ENCODE data around the gene SEMA3C. TPM values are rescaled to one million over a fixed set of nuclear protein-coding genes. Genes with fewer than 3 reads are reported as not detected.

SEMA3C gene
- total RNA-seq, 1 donor from 2014 or later, result 90.6 TPM

GRCh38 chr7:80722616-80723195, 196.1 kb downstream of the SEMA3C start:
- TF ChIP-seq CTCF (IDR thresholded peaks at IDR 0.05), result no peak
- peak in 1 of 2 donors; percentile 17 for TF ChIP-seq POLR2AphosphoS5 (IDR thresholded peaks at IDR 0.05; ENCODE audit: insufficient read depth in 1 of 2, low read depth in 1 of 2)
- H3K27ac ChIP-seq, result peak overlapping the region; percentile 76
- no peaks in the 10 kb centered on the region for H3K36me3 ChIP-seq
- no peaks in the 10 kb centered on the region for H3K27me3 ChIP-seq
- DNase-seq (ENCODE audit: extremely low spot score in 2 of 2), result peak in 1 of 2 donors; percentile 92
- H3K9me3 ChIP-seq, result no peaks in the 10 kb centered on the region
- H3K4me1 ChIP-seq, result peaks cover 21% of the 10 kb centered on the region
- H3K4me3 ChIP-seq, result no peak overlapping the region
- intact Hi-C loops (cut with DNase I), result no loop called here

GRCh38 chr7:80721883-80722615, 196.8 kb downstream of the SEMA3C start:
- intact Hi-C loops (cut with DNase I), result no loop called here
- Histone ChIP-seq H3K36me3 (no peaks in the 10 kb centered on the region), H3K27me3 (no peaks in the 10 kb centered on the region), H3K4me1 (peaks cover 21% of the 10 kb centered on the region), H3K4me3 (no peak overlapping the region), H3K27ac (peak overlapping the region; percentile 76), H3K9me3 (no peaks in the 10 kb centered on the region)
- TF ChIP-seq CTCF (IDR thresholded peaks at IDR 0.05) (no peak), POLR2AphosphoS5 (IDR thresholded peaks at IDR 0.05; ENCODE audit: insufficient read depth in 1 of 2, low read depth in 1 of 2) (peak in 1 of 2 donors; percentile 55)
- DNase-seq (ENCODE audit: extremely low spot score in 2 of 2), result no peak

GRCh38 chr7:80720146-80720545, 198.7 kb downstream of the SEMA3C start:
- Histone ChIP-seq H3K36me3 (no peaks in the 10 kb centered on the region), H3K4me1 (peaks cover 21% of the 10 kb centered on the region), H3K27ac (no peak overlapping the region), H3K4me3 (no peak overlapping the region), H3K9me3 (no peaks in the 10 kb centered on the region), H3K27me3 (no peaks in the 10 kb centered on the region)
- no peak for DNase-seq (ENCODE audit: extremely low spot score in 2 of 2)
- intact Hi-C loops (cut with DNase I), result no loop called here
- no peak for TF ChIP-seq CTCF (IDR thresholded peaks at IDR 0.05)

- intact Hi-C loops (cut with DNase I), result no loop called here
- Histone ChIP-seq H3K9me3 (no peaks in the 10 kb centered on the region), H3K4me1 (peaks cover 21% of the 10 kb centered on the region), H3K27me3 (no peaks in the 10 kb centered on the region), H3K36me3 (no peaks in the 10 kb centered on the region), H3K4me3 (no peak overlapping the region), H3K27ac (no peak overlapping the region)
- TF ChIP-seq POLR2AphosphoS5 (IDR thresholded peaks at IDR 0.05; ENCODE audit: insufficient read depth in 1 of 2, low read depth in 1 of 2) (no peak), CTCF (IDR thresholded peaks at IDR 0.05) (no peak), POLR2A (IDR thresholded peaks at IDR 0.05) (no peak)
- DNase-seq (ENCODE audit: extremely low spot score in 2 of 2), result no peak
These were observed 199.6 kb downstream of the SEMA3C start for GRCh38 chr7:80719261-80719660.

- Histone ChIP-seq H3K27me3 (no peaks in the 10 kb centered on the region), H3K4me3 (no peak overlapping the region), H3K27ac (no peak overlapping the region), H3K36me3 (no peaks in the 10 kb centered on the region), H3K4me1 (no peaks in the 10 kb centered on the region), H3K9me3 (no peaks in the 10 kb centered on the region)
- intact Hi-C loops (cut with DNase I), result no loop called here
- TF ChIP-seq POLR2AphosphoS5 (IDR thresholded peaks at IDR 0.05; ENCODE audit: insufficient read depth in 1 of 2, low read depth in 1 of 2), result no peak
- TF ChIP-seq CTCF (IDR thresholded peaks at IDR 0.05), result no peak
- TF ChIP-seq POLR2A (IDR thresholded peaks at IDR 0.05), result no peak
- no peak for DNase-seq (ENCODE audit: extremely low spot score in 2 of 2)
These were observed 207.3 kb downstream of the SEMA3C start for GRCh38 chr7:80711531-80711930.
